SU-DHL-6 (cell line): ENCODE results near the gene CCDC9.

Source experiments
- EZH2phosphoT487 ChIP-seq: fragments of 200-600 bp; sonication (generic), shearing (Covaris generic); conservative IDR thresholded peaks from 2 replicates; pipeline ENCODE4 v1.6.1; 2018; ENCODE audit warnings: mild to moderate bottlenecking, antibody characterized with exemption, low read length, moderate library complexity, mixed read lengths
- TF ChIP-seq, protein P1 (sequence below): fragments of 200-600 bp; sonication (generic); IDR thresholded peaks from one replicate; pipeline ENCODE4 v1.5.1; 2017; ENCODE audit warnings: antibody characterized with exemption, mild to moderate bottlenecking, low read length, moderate library complexity; ENCODE audit not compliant: insufficient read depth, poor library complexity, severe bottlenecking

DNA sequence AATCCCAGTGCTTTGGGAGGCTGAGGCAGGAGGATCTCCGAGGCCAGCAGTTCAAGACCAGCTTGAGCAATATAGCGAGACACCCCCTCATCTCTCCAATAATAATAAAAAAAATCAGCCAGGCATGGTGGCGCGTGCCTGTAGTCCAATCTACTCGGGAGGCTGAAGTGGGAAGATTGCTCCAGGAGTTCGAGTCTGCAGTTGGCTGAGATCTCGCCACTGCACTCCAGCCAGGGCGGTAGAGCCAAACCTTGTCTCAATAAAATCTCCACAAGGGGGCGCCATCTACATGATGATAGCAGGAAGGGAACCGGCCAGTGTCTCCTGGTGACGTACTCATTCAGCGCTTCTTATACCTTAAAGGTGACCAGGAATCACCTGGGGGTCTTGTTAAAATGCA, 39.7 kb downstream of the CCDC9 start:
- TF ChIP-seq, protein P1, sequence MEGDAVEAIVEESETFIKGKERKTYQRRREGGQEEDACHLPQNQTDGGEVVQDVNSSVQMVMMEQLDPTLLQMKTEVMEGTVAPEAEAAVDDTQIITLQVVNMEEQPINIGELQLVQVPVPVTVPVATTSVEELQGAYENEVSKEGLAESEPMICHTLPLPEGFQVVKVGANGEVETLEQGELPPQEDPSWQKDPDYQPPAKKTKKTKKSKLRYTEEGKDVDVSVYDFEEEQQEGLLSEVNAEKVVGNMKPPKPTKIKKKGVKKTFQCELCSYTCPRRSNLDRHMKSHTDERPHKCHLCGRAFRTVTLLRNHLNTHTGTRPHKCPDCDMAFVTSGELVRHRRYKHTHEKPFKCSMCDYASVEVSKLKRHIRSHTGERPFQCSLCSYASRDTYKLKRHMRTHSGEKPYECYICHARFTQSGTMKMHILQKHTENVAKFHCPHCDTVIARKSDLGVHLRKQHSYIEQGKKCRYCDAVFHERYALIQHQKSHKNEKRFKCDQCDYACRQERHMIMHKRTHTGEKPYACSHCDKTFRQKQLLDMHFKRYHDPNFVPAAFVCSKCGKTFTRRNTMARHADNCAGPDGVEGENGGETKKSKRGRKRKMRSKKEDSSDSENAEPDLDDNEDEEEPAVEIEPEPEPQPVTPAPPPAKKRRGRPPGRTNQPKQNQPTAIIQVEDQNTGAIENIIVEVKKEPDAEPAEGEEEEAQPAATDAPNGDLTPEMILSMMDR, result peak; percentile 40
- TF ChIP-seq EZH2phosphoT487, result no peak
